ENCODE results near the gene MAML3. TPM values are rescaled to one million over a fixed set of nuclear protein-coding genes. Genes with fewer than 3 reads are reported as not detected.

The MAML3 gene
- total and polyA plus RNA-seq, 2 of the 13 experiments (the other 11 are each of a cell fraction or from before 2014, with no cell fraction given), result 0.05 to 0.13 TPM

GRCh38 chr4:140004549-140004895 is 149.5 kb downstream of the MAML3 start:
- Histone ChIP-seq H4K20me1 (ENCODE audit: insufficient read depth, low read length) (no peaks in the 10 kb centered on the region), H3K79me2 (ENCODE audit: insufficient read depth, low read length) (no peaks in the 10 kb centered on the region), H3K9me3 (ENCODE audit: low read length) (no peaks in the 10 kb centered on the region), H2AFZ (ENCODE audit: low read length) (no peak overlapping the region), H3K4me1 (ENCODE audit: insufficient read depth, low read length) (no peaks in the 10 kb centered on the region), H3K36me3 (replicated peaks in 1 of 2; ENCODE audit: control insufficient read depth in 1 of 2, insufficient read depth in 2 of 2, low read length in 2 of 2) (no peaks in the 10 kb centered on the region), H3K9ac (ENCODE audit: insufficient read depth, low read depth, low read length) (no peak overlapping the region), H3K27me3 (ENCODE audit: control insufficient read depth in 1 of 2, insufficient read depth in 2 of 2, low read length in 2 of 2) (peaks cover 2 to 8% of the 10 kb centered on the region in 2 experiments; a peak in 3 of 5 replicates), H3K4me3 (replicated peaks in 1 of 3; ENCODE audit: insufficient read depth in 1 of 3, low read depth in 2 of 3, low read length in 3 of 3) (no peak overlapping the region), H3K4me2 (ENCODE audit: low read depth, low read length) (no peak overlapping the region), H3K27ac (ENCODE audit: extremely low read length, insufficient read depth, low read length) (no peak overlapping the region)
- CTCF ChIA-PET (ENCODE audit: low intra/inter-chr PET ratio, low total read pairs), result no interaction called here
- in situ Hi-C loops (cut with HindIII; ENCODE audit: extremely low pct_ligation_motif_present, low pct_unique_long_range_greater_than_20kb), result loop anchor here (25.0 kb wide), 1 partner anchor 833 kb away; no protein-coding TSS in a partner anchor
- intact Hi-C loops (cut with micrococcal nuclease; ENCODE audit: unreplicated experiment), result no loop called here
- no TSS peak for BruUV-seq (replicated peaks)
- DNase-seq (ENCODE audit: low spot score) (no peak), FAIRE-seq (no peak), ATAC-seq (no peak)
- 49% methylated on average over 14 of the region's 14 CpGs for WGBS (ENCODE audit: low lambda C conversion rate)
- TF ChIP-seq MTF1 (CRISPR knock-in tag; IDR thresholded peaks at IDR 0.05) (no peak), ZHX1 (CRISPR knock-in tag; IDR thresholded peaks at IDR 0.05; ENCODE audit: low read depth) (no peak), MED13 (CRISPR knock-in tag; IDR thresholded peaks at IDR 0.05) (no peak), HNRNPLL (IDR thresholded peaks at IDR 0.05; ENCODE audit: low read depth, low read length, poor library complexity, severe bottlenecking) (no peak), HNRNPUL1 (IDR thresholded peaks at IDR 0.05; ENCODE audit: low read depth, low read length) (no peak), KDM5A (IDR thresholded peaks at IDR 0.05; ENCODE audit: borderline replicate concordance, low read length) (no peak), NR2F6 (IDR thresholded peaks at IDR 0.05) (no peak), NR2F6 (CRISPR knock-in tag; IDR thresholded peaks at IDR 0.05) (no peak)
- POLR2A ChIA-PET, result no interaction called here

Measured in HepG2 (cell line).